Measurements from ENCODE around the gene PCYOX1L. TPM values are rescaled to one million over a fixed set of nuclear protein-coding genes. Genes with fewer than 3 reads are reported as not detected.
"Not testable (repeated sequence)": the region's sequence is repeated elsewhere in the genome, so short reads cannot be mapped to it uniquely, and the experiment has no call there.

Gene PCYOX1L
- polyA plus RNA-seq, 3 donors = 16.0 to 17.4 (median 16.8) TPM

- no peak for DNase-seq (ENCODE audit: low read depth in 3 of 3, low spot score in 2 of 3)
Measured at GRCh38 chr5:149382517-149383220, 24.8 kb downstream of the PCYOX1L start.

- DNase-seq (ENCODE audit: low read depth in 3 of 3, low spot score in 2 of 3) = no peak
Measured at GRCh38 chr5:149383399-149383798, 25.6 kb downstream of the PCYOX1L start.

DNA sequence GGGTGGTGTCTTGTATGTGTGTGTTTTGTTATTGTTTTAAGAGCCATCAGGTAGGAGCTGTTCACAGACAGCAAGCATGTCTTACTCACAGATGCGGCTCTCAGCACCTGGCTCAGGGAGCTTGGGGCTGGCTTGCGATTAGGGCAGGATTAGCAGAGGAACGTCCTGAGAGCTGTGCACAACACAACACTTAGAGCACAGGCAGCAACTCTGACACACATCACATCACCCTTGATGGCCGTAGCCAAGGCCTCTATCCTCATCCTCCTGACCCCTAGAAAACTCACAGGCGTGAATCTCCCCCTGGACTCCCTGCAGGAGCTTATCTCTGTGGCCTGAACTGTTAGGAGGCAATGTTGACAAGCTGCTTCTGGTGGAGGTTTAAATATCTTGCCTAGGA, 28.3 kb downstream of the PCYOX1L start:
- DNase-seq (ENCODE audit: low read depth in 3 of 3, low spot score in 2 of 3) = no peak

DNA sequence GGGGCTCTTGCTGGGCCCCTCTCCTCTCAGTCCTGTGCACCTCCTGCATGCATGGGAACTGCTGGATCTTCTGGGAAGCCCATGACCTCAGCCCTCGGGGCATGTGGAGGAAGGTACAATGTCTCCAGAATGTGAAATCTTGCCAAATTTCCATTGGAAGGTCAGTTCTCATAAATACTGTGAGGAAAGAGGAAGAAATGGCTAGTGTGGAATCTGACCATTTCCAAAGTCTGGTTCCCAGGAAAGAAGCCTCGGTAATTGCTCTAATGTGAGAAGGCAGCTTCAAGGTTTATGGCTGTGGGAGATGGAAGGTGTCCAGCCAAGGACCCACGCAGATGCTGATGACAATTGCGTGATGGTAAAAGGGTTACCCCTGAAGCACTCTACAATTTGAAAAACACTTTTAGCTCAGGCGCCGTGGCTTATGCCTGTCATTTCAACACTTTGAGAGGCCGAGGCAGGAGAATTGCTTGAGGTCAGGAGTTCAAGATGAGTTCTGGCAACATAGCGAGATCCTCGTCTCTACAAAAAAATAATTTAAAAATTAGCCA, 29.3 kb downstream of the PCYOX1L start:
- DNase-seq (ENCODE audit: low read depth in 3 of 3, low spot score in 2 of 3) = no peak

- no peak for DNase-seq (ENCODE audit: low read depth in 3 of 3, low spot score in 2 of 3)
Measured at GRCh38 chr5:149387982-149388381, 30.1 kb downstream of the PCYOX1L start.

DNA sequence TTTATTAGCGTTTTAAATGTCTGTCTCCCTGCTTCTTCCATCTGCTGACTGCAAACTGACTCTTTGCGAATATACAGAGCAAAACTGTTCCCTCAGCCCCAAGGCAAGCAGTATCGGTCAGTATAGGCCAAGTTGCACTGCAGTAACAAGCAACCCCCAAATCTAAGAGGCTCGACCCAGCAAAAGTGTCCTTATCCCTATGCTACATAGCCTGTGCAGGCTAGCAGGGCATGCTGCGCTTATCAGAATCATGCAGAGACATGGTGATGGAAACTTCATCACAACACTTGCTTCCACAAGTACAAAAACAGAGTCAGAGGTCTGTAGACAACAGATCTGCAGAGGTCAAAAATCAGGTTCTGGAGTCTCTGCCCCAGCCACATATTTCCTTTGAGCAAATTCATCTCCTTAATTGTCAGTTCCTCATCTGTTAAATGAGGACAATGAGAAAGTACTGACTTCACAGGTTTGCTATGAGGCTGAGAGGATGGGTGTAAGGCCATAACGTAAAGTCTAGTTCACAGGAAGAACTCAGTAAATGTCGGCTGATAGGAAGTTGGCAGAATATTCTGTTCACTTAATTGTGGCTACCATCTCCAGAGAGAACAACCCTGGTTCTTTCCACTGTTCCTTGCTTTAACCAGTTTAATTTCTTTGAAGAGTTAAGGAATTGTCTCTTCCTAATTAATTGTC, 30.8 kb downstream of the PCYOX1L start:
- DNase-seq (ENCODE audit: low read depth in 3 of 3, low spot score in 2 of 3) = no peak

DNA sequence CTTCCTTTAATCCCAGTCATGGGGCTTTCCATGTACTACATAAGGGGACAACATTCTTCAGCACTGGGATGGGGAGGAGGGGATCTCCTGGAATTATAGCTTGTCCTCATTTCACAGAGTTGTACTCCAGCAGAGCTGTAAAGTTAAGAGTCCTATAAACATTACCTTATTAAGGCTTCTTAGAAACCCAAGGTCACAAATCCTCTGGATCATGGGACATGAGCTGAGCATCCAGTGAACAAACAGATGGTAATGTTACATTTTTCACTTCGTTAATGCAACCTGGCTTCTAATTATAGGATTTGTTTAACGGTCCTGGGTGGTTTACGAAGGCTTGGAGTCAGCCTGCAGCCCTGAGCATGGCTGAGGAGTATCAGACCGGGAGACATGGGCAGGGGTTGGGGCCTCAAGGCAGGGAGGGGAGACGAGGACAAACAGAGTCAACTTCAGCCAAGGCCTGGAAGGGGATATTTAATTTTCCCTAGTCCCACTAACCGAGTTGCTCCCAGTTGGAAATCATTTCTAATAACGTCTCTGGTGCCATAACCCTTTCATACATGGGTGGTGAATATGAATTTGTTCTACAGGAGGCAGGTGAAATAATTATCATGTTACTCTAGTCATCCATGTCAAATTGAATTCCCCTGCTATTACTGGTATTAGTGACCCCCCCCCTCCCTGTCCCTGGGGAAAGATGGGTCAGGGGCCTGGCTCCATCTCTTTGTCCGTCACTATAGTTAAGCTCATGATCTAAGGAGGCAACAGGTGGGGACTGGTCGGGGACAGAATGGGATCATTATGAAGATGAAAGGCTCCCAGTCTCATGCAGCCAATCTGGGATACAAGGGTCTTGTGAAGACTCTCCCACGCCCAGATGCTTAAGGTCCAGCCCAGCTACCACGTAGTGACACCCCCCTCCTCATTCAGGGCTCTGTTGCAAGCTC, 32.0 kb downstream of the PCYOX1L start:
- DNase-seq (ENCODE audit: low read depth in 3 of 3, low spot score in 2 of 3) = no peak

DNA sequence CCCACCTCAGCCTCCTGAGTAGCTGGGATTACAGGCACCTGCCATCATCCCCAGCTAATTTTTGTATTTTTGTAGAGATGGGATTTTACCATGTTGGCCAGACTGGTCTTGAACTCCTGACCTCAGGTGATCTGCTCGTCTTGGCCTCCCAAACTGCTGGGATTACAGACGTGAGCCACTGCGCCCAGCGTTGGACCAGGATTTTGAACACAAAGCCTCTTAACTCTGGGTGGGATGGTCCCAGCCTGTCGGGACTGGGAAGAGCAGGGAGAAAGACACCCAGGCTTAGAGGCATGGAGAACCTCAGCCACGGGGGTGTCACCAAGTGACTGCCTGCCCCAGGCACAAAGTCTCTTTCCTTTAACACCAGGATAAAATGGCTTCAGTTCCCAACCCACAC, 33.2 kb downstream of the PCYOX1L start:
- DNase-seq (ENCODE audit: low read depth in 3 of 3, low spot score in 2 of 3) = not testable (repeated sequence)

GRCh38 chr5:149391524-149391923, 33.7 kb downstream of the PCYOX1L start:
- no peak for DNase-seq (ENCODE audit: low read depth in 3 of 3, low spot score in 2 of 3)

DNA sequence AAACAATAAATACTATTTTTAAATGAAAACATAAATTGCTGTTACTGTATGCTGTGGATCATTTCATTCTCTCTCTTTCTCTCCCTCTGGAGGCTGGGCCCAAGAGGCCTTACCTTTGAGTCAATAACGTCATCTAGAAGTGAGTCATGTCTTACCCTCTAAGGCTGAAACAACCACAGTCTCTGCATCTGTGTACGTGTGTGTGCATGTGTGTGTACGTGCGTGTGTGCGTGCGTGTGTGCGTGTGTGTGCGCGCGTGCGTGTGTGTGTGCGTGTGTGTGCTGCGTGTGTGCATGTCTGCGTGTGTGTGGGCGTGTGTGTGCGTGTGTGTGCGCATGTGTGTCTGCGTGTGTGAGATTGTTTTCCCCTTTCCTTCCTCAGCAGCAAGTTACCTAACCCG, 34.9 kb downstream of the PCYOX1L start:
- DNase-seq (ENCODE audit: low read depth in 3 of 3, low spot score in 2 of 3) = no peak

GRCh38 chr5:149394996-149395395, 37.1 kb downstream of the PCYOX1L start:
- not testable (repeated sequence) for DNase-seq (ENCODE audit: low read depth in 3 of 3, low spot score in 2 of 3)

DNA sequence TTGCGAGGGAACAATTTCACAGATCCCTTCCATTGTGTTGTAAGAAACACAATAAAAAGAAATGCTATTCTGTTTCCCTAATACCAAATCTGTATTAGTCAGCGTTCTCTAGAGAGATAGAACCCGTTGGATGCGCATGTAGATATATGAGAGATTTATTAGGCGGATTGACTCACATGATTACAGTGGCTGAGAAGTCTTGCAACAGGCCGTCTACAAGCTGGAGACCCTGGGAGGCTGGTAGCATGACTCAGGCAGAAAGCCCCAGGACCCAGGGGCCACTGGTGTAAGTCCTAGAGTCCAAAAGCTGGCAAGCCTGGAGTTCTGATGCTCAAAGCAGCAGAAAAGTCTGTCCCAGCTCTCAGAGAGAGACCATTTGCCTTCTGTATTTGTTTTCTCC, 39.7 kb downstream of the PCYOX1L start:
- DNase-seq (ENCODE audit: low read depth in 3 of 3, low spot score in 2 of 3) = no peak

GRCh38 chr5:149398747-149399266, 41.0 kb downstream of the PCYOX1L start:
- not testable (repeated sequence) for DNase-seq (ENCODE audit: low read depth in 3 of 3, low spot score in 2 of 3)

DNA sequence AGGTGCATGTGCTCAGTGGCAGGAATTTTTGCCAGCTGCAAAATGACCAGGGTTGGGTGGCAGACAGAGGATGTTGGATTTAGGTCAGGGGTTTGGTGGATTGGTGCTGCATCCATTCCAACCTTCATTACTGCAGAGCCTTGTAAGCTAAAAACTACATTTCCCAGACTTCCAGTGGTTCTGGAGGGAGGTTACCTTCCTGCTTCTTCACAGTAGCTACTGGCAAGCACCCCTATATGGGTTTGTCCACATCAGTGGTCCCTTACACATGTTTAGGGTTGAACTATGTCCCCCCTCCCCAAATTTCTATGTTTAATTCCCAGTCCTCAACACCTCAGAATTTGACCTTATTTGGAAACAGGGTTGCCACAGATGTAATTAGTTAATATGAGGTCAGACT, 41.9 kb downstream of the PCYOX1L start:
- DNase-seq (ENCODE audit: low read depth in 3 of 3, low spot score in 2 of 3) = no peak

DNA sequence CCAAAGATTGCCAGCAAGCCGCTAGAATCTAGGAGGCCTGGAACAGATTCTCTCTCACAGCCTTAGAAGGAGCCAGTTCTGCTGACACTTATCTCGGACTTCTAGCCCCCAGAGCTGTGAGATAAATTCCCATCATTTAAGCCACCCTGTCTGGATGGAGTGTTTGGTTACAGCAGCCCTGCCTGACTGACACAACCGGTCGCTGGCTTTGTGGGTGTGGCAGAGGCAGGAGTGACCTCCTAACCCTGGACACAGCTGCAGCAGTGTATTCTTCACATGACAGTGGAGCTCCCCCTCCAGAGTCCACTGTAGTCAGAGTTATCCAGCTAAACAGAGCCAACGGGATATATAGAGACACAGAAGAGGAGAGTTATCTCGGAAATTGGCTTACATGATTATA, 42.5 kb downstream of the PCYOX1L start:
- DNase-seq (ENCODE audit: low read depth in 3 of 3, low spot score in 2 of 3) = no peak

GRCh38 chr5:149401051-149401450, 43.2 kb downstream of the PCYOX1L start:
- no peak for DNase-seq (ENCODE audit: low read depth in 3 of 3, low spot score in 2 of 3)

- no peak for DNase-seq (ENCODE audit: low read depth in 3 of 3, low spot score in 2 of 3)
Measured at GRCh38 chr5:149402291-149402690, 44.4 kb downstream of the PCYOX1L start.

DNA sequence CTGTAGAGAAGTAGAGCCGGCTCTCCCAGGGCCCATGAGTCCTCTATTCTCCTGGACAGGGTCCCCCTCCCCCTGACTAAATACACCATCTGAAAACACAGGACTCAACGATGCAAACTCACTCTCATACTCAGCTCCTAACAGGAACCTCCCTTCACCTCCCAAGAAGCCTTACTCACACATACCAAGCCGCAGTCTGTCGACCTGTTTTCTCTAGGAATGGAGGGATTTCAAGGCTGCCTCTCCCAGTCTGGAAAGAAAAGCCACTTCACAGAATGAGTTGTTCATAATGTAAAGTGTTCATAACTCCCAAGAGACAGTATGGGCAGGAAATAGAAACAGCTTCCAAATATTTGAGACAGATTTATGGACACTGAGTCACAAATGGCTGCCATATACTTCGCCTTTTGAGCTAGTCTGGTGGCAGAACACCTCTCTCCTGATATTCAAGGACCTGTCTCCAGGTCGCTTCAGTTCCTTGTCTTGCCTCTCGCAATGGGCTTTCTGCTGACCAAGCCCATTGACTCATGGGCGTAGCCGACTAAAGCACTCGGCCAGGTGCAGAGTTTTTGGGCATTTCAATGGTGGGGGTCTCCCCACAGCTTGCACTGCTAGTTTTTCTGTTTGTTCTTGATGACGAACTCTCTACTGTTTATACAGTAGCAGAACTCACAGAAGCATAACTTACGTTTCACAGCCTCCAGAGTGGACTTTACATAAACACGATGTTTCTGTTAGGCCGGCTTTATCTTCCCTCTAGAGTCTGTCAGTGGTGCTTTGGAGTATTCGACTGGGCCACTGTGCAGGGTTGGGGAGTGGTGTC, 46.3 kb downstream of the PCYOX1L start:
- DNase-seq (ENCODE audit: low read depth in 3 of 3, low spot score in 2 of 3) = no peak

GRCh38 chr5:149404746-149405549, 47.1 kb downstream of the PCYOX1L start:
- no peak for DNase-seq (ENCODE audit: low read depth in 3 of 3, low spot score in 2 of 3)
